Measurements from ENCODE around the gene HEXD. TPM values are rescaled to one million over a fixed set of nuclear protein-coding genes. Genes with fewer than 3 reads are reported as not detected.

The HEXD gene
- polyA plus RNA-seq, 3 donors from 2014 or later, result 12.7 to 18.8 (median 15.2) TPM

DNA sequence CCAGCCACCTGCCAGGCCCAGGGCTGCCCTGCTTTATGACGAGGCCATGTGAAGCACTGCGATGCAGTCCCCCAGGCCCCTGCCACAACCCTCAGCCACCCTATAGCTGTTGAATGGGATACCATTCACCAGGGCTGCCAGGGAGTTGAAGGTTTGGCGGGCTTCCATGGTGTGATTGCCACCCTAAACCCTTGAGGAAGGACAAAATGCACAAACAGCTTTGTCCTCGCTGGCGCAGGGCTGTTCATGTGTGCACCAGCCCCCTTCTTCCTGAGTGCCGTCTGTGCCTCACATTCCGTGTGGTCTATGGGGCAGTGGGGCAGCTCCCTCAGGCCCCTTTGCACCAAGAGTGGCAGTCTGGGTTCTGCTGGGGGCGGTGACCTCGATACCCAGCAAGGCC is 65.7 kb downstream of the HEXD start:
- H3K4me3 Mint-ChIP-seq, result no peak overlapping the region
- H3K27me3 Mint-ChIP-seq (ENCODE audit: low read depth in 3 of 3), result peaks cover 2 to 6% (median 6%) of the 10 kb centered on the region in 3 donors
- H3K9me3 Mint-ChIP-seq, result no peaks in the 10 kb centered on the region
- H3K27ac Mint-ChIP-seq, result no peak overlapping the region
- H3K36me3 Mint-ChIP-seq, result peaks cover 14 to 50% (median 24%) of the 10 kb centered on the region in 3 donors
- peaks cover 26 to 39% of the 10 kb centered on the region in 2 donors for H3K4me1 Mint-ChIP-seq
- no peak for DNase-seq

DNA sequence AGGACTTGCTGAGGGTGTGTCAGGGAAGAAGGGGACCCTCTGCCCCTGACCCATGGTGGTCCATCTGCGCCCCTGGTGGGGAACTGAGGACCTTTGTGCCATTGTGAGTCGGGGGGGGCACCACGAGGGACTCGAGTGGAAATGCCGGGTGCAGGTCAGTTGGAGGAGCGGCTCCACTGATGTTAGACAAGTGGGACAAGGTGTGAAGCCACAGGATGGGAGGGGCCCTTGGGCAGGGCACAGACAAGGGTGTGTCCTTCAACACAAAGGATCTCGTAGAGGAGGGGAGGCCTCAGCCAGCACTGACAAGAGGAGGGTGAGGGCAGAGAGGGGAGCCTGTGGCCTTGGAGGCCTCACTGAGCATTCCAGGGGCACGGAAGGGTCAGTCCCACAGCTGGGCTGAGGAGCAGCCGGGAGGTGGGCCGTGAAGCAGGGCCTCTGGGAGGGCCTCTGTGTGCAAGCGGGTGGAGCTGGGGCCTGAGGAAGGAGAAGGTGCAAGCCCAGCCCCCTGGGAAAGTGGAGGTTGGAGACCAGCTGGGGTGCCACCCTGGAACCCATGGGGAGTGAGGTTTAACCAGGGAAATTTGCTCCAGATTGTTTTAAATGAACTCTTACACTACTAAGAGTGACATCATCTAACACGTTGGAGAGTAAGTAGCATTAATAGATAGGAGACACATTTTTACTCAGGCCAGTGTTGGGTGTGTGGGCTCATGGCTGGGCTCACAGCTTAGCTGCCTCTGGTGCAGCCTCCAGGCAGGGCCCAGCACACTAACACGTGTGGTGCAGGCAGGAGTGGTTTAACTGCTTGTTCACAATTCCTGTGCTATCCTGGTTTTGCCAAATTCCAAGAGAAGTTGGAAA is 68.3 kb downstream of the HEXD start:
- Mint-ChIP-seq H3K27ac (peak overlapping the region; percentile 37 to 90 (median 58)), H3K36me3 (peaks cover 14 to 38% (median 16%) of the 10 kb centered on the region in 3 donors), H3K27me3 (ENCODE audit: low read depth in 3 of 3) (peaks cover 2 to 6% (median 4%) of the 10 kb centered on the region in 3 donors), H3K9me3 (no peaks in the 10 kb centered on the region), H3K4me3 (peak overlapping the region; percentile 68 to 78 (median 72)), H3K4me1 (peaks cover 21 to 31% of the 10 kb centered on the region in 2 donors)
- DNase-seq, result peak in 1 of 3 donors; percentile 34

DNA sequence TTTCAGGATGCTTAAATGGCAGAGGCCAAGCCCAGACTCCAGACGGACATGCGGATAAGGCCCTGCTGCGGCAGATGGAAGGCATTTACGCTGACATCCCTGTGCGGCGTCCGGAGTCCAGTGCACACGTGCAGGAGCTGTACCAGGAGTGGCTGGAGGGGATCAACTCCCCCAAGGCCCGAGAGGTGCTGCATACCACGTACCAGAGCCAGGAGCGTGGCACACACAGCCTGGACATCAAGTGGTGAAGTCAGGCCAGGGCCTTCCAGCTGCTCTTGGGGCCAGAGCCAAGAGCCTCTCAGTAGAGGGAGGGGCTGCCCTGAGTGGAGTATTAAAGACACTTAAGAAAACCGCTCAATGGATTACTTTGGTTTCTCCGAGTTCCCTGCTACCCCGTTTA is 69.8 kb downstream of the HEXD start:
- Mint-ChIP-seq H3K9me3 (no peaks in the 10 kb centered on the region), H3K27ac (no peak overlapping the region), H3K36me3 (peaks cover 11 to 30% (median 16%) of the 10 kb centered on the region in 3 donors), H3K27me3 (ENCODE audit: low read depth in 3 of 3) (peaks cover 0 to 7% (median 4%) of the 10 kb centered on the region in 3 donors), H3K4me1 (peaks cover 21 to 31% of the 10 kb centered on the region in 2 donors), H3K4me3 (no peak overlapping the region)
- no peak for DNase-seq

DNA sequence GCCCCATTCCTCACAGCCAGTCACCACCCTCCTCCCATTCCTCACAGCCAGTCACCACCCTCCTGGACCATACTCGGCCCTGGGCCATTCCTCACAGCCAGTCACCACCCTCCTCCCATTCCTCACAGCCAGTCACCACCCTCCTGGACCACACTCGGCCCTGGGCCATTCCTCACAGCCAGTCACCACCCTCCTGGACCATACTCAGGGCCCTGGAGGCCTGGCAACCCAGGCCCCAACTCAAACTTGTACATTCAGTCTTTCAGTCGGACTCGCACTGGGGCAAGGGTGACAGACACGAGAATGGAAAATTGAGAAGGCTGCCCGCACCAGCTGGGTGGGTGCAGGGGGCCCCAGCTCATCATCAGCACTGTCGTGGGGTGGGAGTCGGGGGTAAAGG is 71.0 kb downstream of the HEXD start:
- Mint-ChIP-seq H3K36me3 (peaks cover 5 to 24% (median 11%) of the 10 kb centered on the region in 3 donors), H3K4me1 (peaks cover 23 to 34% of the 10 kb centered on the region in 2 donors), H3K27ac (peak overlapping the region in 1 of 6 donors; percentile 34), H3K9me3 (no peaks in the 10 kb centered on the region), H3K27me3 (ENCODE audit: low read depth in 3 of 3) (peaks cover 3 to 13% (median 3%) of the 10 kb centered on the region in 3 donors), H3K4me3 (no peak overlapping the region)
- no peak for DNase-seq

DNA sequence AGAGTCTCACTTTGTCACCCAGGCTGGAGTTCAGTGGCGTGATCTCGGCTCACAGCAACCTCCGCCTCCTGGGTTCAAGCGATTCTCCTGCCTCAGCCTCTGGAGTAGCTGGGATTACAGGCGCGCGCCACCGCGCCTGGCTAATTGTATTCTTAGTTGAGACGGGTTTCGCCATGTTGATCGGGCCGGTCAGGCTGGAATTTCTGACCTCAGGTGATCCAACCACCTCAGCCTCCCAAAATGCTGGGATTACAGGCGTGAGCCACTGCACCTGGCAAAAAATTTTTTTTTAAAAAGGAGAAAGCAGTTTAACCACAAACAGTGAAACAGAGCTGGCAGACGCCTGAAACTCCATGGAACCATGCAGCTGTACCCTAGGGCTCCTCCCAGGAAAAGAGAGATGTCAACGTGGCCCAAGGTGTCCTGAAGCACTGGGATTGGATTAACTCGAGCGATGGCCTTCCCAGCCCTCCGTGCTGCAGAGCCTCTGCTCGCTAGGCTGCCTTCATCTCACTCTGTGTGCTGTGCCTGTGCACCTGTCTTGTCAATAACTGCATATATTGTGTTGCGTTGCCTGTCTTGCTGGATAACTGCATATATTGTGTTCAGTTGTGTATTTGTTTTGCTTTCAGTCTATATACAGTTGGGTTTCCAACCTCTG is 71.8 kb downstream of the HEXD start:
- Mint-ChIP-seq H3K36me3 (peaks cover under 1 to 20% (median 11%) of the 10 kb centered on the region in 3 donors), H3K4me3 (no peak overlapping the region), H3K27me3 (ENCODE audit: low read depth in 3 of 3) (peaks cover 10 to 21% (median 11%) of the 10 kb centered on the region in 3 donors), H3K4me1 (peaks cover 24 to 38% of the 10 kb centered on the region in 2 donors), H3K9me3 (no peaks in the 10 kb centered on the region), H3K27ac (peak overlapping the region in 3 of 6 donors; percentile 1 to 64 (median 6))
- DNase-seq, result no peak

DNA sequence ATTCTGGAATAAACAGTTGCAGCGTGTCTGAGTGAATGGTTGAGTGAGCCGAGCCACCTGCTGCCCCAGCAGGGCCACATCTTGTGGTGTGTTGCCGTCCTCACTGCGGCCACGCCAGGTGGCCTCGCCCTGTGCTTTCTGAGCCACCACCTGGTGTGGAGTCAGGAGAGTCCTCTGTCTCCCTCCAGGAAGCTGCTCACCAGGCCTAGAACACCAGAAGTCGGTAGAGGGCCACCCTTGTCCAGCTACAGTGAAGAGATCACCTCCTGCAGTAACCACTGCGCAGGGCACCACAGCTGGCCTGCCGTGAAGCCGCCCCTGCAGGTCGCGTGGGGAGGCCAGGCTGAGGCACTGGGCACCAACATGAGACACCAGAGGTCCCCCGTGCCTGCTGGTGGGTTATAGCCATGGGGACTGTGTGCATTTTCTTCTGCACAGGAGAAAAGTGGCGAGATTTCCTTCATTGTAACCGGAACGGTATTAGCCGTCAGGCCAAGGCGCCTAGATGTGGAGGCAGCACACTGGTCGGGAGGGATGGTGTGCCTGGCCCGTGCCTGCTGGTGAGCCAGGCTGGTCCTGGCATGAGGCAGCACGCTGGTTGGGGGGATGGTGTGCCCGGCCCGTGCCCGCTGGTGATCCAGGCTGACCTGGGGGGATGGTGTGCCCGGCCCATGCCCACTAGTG is 72.5 kb downstream of the HEXD start:
- no peak overlapping the region for H3K4me3 Mint-ChIP-seq
- H3K27ac Mint-ChIP-seq, result peak overlapping the region in 3 of 6 donors; percentile 1 to 64 (median 6)
- peaks cover 25 to 32% of the 10 kb centered on the region in 2 donors for H3K4me1 Mint-ChIP-seq
- H3K36me3 Mint-ChIP-seq, result peaks cover 0 to 19% (median 11%) of the 10 kb centered on the region in 3 donors
- peaks cover 10 to 18% (median 11%) of the 10 kb centered on the region in 3 donors for H3K27me3 Mint-ChIP-seq (ENCODE audit: low read depth in 3 of 3)
- no peak for DNase-seq
- no peaks in the 10 kb centered on the region for H3K9me3 Mint-ChIP-seq

DNA sequence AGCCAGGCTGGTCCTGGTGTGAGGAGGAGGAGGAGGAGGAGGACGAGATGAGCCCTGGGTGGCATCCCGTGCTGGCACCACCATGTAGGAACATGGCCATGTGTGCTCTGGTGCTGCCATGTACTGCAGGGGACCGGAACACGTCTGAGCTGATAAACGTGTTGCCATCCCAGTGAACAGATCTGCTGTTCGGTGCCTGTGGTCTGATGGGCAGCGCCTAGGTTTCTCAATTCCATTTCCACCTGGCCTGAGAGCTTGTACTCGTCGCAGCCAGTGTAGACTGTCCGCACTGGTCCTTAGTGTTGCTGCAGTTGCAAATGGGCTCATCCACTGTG is 73.0 kb downstream of the HEXD start:
- DNase-seq, result no peak
- Mint-ChIP-seq H3K4me1 (peaks cover 24 to 28% of the 10 kb centered on the region in 2 donors), H3K36me3 (peaks cover 0 to 17% (median 7%) of the 10 kb centered on the region in 3 donors), H3K27me3 (ENCODE audit: low read depth in 3 of 3) (peaks cover 10 to 18% (median 11%) of the 10 kb centered on the region in 3 donors), H3K4me3 (no peak overlapping the region), H3K27ac (no peak overlapping the region), H3K9me3 (no peaks in the 10 kb centered on the region)

DNA sequence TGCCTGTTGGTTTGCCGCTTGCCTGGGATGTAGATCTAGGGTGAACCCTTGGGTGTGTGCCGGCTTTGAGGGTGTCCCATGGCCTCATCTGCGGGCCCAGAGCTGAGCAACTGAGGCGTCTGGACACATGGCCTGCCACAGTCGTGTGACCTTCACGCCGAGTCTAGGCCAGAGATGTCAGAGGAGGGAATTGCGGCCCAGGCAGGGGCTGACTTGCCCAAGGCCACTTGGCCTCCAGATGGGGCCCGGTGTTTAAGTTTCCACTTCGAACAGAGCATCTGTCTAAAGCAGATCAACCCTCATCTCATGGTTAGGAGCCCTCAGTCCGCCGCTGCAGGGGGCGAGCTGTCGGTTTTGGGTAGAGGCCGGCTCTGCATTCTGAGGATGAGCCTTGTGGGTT is 73.4 kb downstream of the HEXD start:
- Mint-ChIP-seq H3K27ac (peak overlapping the region in 1 of 6 donors; percentile 55), H3K36me3 (peaks cover 0 to 14% (median 3%) of the 10 kb centered on the region in 3 donors), H3K9me3 (no peaks in the 10 kb centered on the region), H3K4me1 (peaks cover 21 to 28% of the 10 kb centered on the region in 2 donors), H3K4me3 (no peak overlapping the region), H3K27me3 (ENCODE audit: low read depth in 3 of 3) (peaks cover 11 to 17% (median 13%) of the 10 kb centered on the region in 3 donors)
- no peak for DNase-seq

Other genes starting within 250 kb of the HEXD start
- gene CCDC57, start 205.5 kb upstream of the HEXD start, polyA plus RNA-seq, result 10 to 100 TPM; 27.7 to 65.8 (median 28.8) TPM
- 10 to 100 TPM in 1 of 3 donors, 1 to 10 TPM in 2; 5.8 to 12.2 (median 6.8) TPM for gene SLC16A3, start 189.3 kb upstream of the HEXD start, polyA plus RNA-seq
- 100 to 1,000 TPM in 1 of 3 donors, 10 to 100 TPM in 2; 48.9 to 130 (median 55.9) TPM for gene CSNK1D, start 144.6 kb upstream of the HEXD start, polyA plus RNA-seq
- gene CD7, start 100.7 kb upstream of the HEXD start, polyA plus RNA-seq, result 100 to 1,000 TPM; 278 to 589 (median 370) TPM
- 1 to 10 TPM in 2 of 3 donors, not detected in 1; 2.7 to 3.6 TPM for gene SECTM1, start 84.6 kb upstream of the HEXD start, polyA plus RNA-seq
- not detected for gene TEX19, start 59.1 kb upstream of the HEXD start, polyA plus RNA-seq
- gene UTS2R, start 46.6 kb upstream of the HEXD start, polyA plus RNA-seq, result not detected
- gene OGFOD3, start 239 bp downstream of the HEXD start, polyA plus RNA-seq, result 10 to 100 TPM; 29.3 to 43.5 (median 39.8) TPM
- gene CYBC1, start 32.4 kb downstream of the HEXD start, polyA plus RNA-seq, result 100 to 1,000 TPM; 182 to 246 (median 243) TPM
- gene NARF, start 40.4 kb downstream of the HEXD start, polyA plus RNA-seq, result 100 to 1,000 TPM; 149 to 192 (median 179) TPM
- 1 to 10 TPM; 1.9 to 9.7 (median 2.9) TPM for gene FOXK2, start 101.4 kb downstream of the HEXD start, polyA plus RNA-seq
- gene WDR45B, start 230.1 kb downstream of the HEXD start, polyA plus RNA-seq, result 10 to 100 TPM; 34.3 to 65.5 (median 48.9) TPM